ENCODE results near the gene TNC. TPM values are rescaled to one million over a fixed set of nuclear protein-coding genes. Genes with fewer than 3 reads are reported as not detected.

The TNC gene
- total RNA-seq, 4 donors from 2014 or later, result 18.5 to 27.0 (median 22.7) TPM

GRCh38 chr9:115142517-115143270, 24.7 kb upstream of the TNC start:
- no peaks in the 10 kb centered on the region for H3K4me1 ChIP-seq
- TF ChIP-seq POLR2A (IDR thresholded peaks at IDR 0.05) (no peak), POLR2AphosphoS5 (IDR thresholded peaks at IDR 0.05) (no peak), CTCF (IDR thresholded peaks at IDR 0.05) (no peak), EP300 (IDR thresholded peaks at IDR 0.05) (no peak)
- DNase-seq (ENCODE audit: low spot score in 2 of 2), result no peak
- 89% methylated on average over 6 of the region's 6 CpGs for WGBS
- no peaks in the 10 kb centered on the region for H3K9me3 ChIP-seq
- no peaks in the 10 kb centered on the region for H3K36me3 ChIP-seq
- H3K27me3 ChIP-seq, result no peaks in the 10 kb centered on the region
- no peak overlapping the region for H3K4me3 ChIP-seq
- H3K27ac ChIP-seq, result no peak overlapping the region

- Histone ChIP-seq H3K27ac (no peak overlapping the region), H3K36me3 (no peaks in the 10 kb centered on the region), H3K4me1 (no peaks in the 10 kb centered on the region), H3K9me3 (no peaks in the 10 kb centered on the region), H3K27me3 (no peaks in the 10 kb centered on the region), H3K4me3 (no peak overlapping the region)
- TF ChIP-seq EP300 (IDR thresholded peaks at IDR 0.05) (no peak), POLR2AphosphoS5 (IDR thresholded peaks at IDR 0.05) (no peak), POLR2A (IDR thresholded peaks at IDR 0.05) (no peak), CTCF (IDR thresholded peaks at IDR 0.05) (no peak)
- DNase-seq (ENCODE audit: low spot score in 2 of 2), result no peak
These were observed 24.1 kb upstream of the TNC start for GRCh38 chr9:115142090-115142489.

GRCh38 chr9:115141612-115142011, 23.7 kb upstream of the TNC start:
- Histone ChIP-seq H3K27me3 (no peaks in the 10 kb centered on the region), H3K27ac (no peak overlapping the region), H3K4me3 (no peak overlapping the region), H3K36me3 (no peaks in the 10 kb centered on the region), H3K9me3 (no peaks in the 10 kb centered on the region), H3K4me1 (no peaks in the 10 kb centered on the region)
- TF ChIP-seq EP300 (IDR thresholded peaks at IDR 0.05) (no peak), POLR2AphosphoS5 (IDR thresholded peaks at IDR 0.05) (no peak), POLR2A (IDR thresholded peaks at IDR 0.05) (no peak), CTCF (IDR thresholded peaks at IDR 0.05) (no peak)
- no peak for DNase-seq (ENCODE audit: low spot score in 2 of 2)
- 98% methylated on average over 3 of the region's 3 CpGs for WGBS

DNA sequence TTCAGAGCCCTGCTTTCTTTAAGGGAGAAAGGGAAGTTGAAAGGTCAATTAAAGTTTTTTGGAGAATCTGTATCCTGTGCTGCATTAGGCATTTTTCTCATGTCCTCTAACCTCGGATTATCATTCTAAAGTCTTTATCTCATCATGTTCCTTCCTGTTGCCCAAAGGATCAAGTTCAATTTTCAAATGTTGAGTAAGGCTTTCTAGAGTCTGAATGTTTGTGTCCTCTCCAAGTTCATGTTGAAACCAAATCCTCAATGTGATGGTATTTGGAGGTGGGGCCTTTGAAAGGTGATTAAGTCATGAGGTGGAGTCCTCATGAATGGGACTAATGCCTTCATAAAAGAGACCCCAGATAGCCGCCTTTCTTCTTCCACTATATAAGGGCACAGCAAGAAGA, 20.2 kb upstream of the TNC start:
- TF ChIP-seq POLR2A (IDR thresholded peaks at IDR 0.05) (no peak), POLR2AphosphoS5 (IDR thresholded peaks at IDR 0.05) (no peak), CTCF (IDR thresholded peaks at IDR 0.05) (no peak), EP300 (IDR thresholded peaks at IDR 0.05) (no peak)
- DNase-seq (ENCODE audit: low spot score in 2 of 2), result no peak
- Histone ChIP-seq H3K4me3 (no peak overlapping the region), H3K4me1 (peaks cover 4% of the 10 kb centered on the region), H3K27ac (no peak overlapping the region), H3K27me3 (no peaks in the 10 kb centered on the region), H3K36me3 (no peaks in the 10 kb centered on the region), H3K9me3 (no peaks in the 10 kb centered on the region)
- WGBS, result 69% methylated on average over 2 of the region's 2 CpGs

DNA sequence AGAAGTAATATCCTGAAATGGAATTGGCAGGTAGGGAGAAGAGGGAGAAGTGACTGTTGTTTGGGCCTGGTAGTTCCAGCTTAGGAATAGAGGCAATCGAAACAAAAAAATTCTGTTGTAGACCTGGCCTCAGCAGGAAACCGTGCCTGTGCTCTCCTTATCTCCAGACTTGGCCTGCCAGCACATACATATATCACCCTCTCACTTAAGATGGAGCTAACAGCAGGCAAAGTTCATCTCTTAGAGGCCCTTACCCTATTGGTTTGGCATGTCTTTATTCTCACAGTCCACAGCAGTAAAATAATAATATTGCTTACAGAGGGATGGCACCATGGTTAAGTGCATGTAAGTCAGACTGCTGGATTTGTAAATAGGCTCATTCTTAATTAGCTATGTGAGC, 19.6 kb upstream of the TNC start:
- no peaks in the 10 kb centered on the region for H3K36me3 ChIP-seq
- peaks cover 3% of the 10 kb centered on the region for H3K27me3 ChIP-seq
- 90% methylated on average over 2 of the region's 2 CpGs for WGBS
- H3K27ac ChIP-seq, result no peak overlapping the region
- H3K4me1 ChIP-seq, result peaks cover 4% of the 10 kb centered on the region
- no peaks in the 10 kb centered on the region for H3K9me3 ChIP-seq
- no peak for DNase-seq (ENCODE audit: low spot score in 2 of 2)
- no peak for TF ChIP-seq EP300 (IDR thresholded peaks at IDR 0.05)
- TF ChIP-seq CTCF (IDR thresholded peaks at IDR 0.05), result no peak
- no peak for TF ChIP-seq POLR2AphosphoS5 (IDR thresholded peaks at IDR 0.05)
- no peak for TF ChIP-seq POLR2A (IDR thresholded peaks at IDR 0.05)
- H3K4me3 ChIP-seq, result no peak overlapping the region

Data from suprapubic skin (tissue), 4 donors.